ENCODE data around the gene CXCL11. TPM values are rescaled to one million over a fixed set of nuclear protein-coding genes. Genes with fewer than 3 reads are reported as not detected.
A peak's percentile ranks its signal among the peaks of the same experiment; 100 is the strongest.

CXCL11 gene
- total and polyA plus RNA-seq, 8 donors: 0.08 to 1.9 (median 0.23) TPM; not detected in 1

- no peak overlapping the region for H3K27ac ChIP-seq
- H3K36me3 ChIP-seq: no peaks in the 10 kb centered on the region
- intact Hi-C loops (cut with DNase I): no loop called here
- no peak for TF ChIP-seq CTCF (IDR thresholded peaks at IDR 0.05)
- peaks cover 0 to 7% of the 10 kb centered on the region in 2 donors for H3K4me1 ChIP-seq
- ATAC-seq (no peak), DNase-seq (no peak)
- no peak overlapping the region for H3K4me3 ChIP-seq
- no peaks in the 10 kb centered on the region for H3K9me3 ChIP-seq
- no peaks in the 10 kb centered on the region for H3K27me3 ChIP-seq
These were observed 985 bp upstream of the CXCL11 start for GRCh38 chr4:76036855-76037254.

- H3K4me3 ChIP-seq: no peak overlapping the region
- no peak for ATAC-seq
- no peak for TF ChIP-seq CTCF (IDR thresholded peaks at IDR 0.05)
These were observed 729 bp downstream of the CXCL11 start for GRCh38 chr4:76035141-76035540.

GRCh38 chr4:76029300-76029699 is 6.6 kb downstream of the CXCL11 start:
- Histone ChIP-seq H3K36me3 (no peaks in the 10 kb centered on the region), H3K27ac (peak overlapping the region in 1 of 2 donors; percentile 66), H3K4me3 (no peak overlapping the region), H3K9me3 (no peaks in the 10 kb centered on the region), H3K27me3 (no peaks in the 10 kb centered on the region), H3K4me1 (peaks cover 0 to 1% of the 10 kb centered on the region in 2 donors)
- no peak for TF ChIP-seq CTCF (IDR thresholded peaks at IDR 0.05)
- no peak for ATAC-seq
- intact Hi-C loops (cut with DNase I): no loop called here
- no peak for DNase-seq

More at GRCh38 chr4:76035141-76035540, 729 bp downstream of the CXCL11 start:
- H3K27ac ChIP-seq: no peak overlapping the region
- intact Hi-C loops (cut with DNase I): no loop called here
- H3K9me3 ChIP-seq: no peaks in the 10 kb centered on the region
- no peaks in the 10 kb centered on the region for H3K27me3 ChIP-seq
- DNase-seq: no peak
- no peaks in the 10 kb centered on the region for H3K36me3 ChIP-seq
- peaks cover 0 to 7% of the 10 kb centered on the region in 2 donors for H3K4me1 ChIP-seq

GRCh38 chr4:76028350-76028765 is 7.5 kb downstream of the CXCL11 start:
- ATAC-seq: peak; percentile 37
- no peaks in the 10 kb centered on the region for H3K9me3 ChIP-seq
- H3K4me3 ChIP-seq: no peak overlapping the region
- DNase-seq: peak in 1 of 4 donors; percentile 32
- TF ChIP-seq CTCF (IDR thresholded peaks at IDR 0.05): no peak
- peaks cover 0 to 8% of the 10 kb centered on the region in 2 donors for H3K4me1 ChIP-seq
- H3K27ac ChIP-seq: peak overlapping the region in 1 of 2 donors; percentile 66
- no peaks in the 10 kb centered on the region for H3K27me3 ChIP-seq
- H3K36me3 ChIP-seq: no peaks in the 10 kb centered on the region
- intact Hi-C loops (cut with DNase I): no loop called here

GRCh38 chr4:76024065-76024464 is 11.8 kb downstream of the CXCL11 start:
- DNase-seq (no peak), ATAC-seq (no peak)
- no peaks in the 10 kb centered on the region for H3K9me3 ChIP-seq
- intact Hi-C loops (cut with DNase I): no loop called here
- H3K4me1 ChIP-seq: peaks cover 0 to 8% of the 10 kb centered on the region in 2 donors
- no peak overlapping the region for H3K27ac ChIP-seq
- no peaks in the 10 kb centered on the region for H3K27me3 ChIP-seq
- H3K36me3 ChIP-seq: no peaks in the 10 kb centered on the region
- H3K4me3 ChIP-seq: no peak overlapping the region
- no peak for TF ChIP-seq CTCF (IDR thresholded peaks at IDR 0.05)

Data from left lung (tissue), 10 donors.